Brain microvascular endothelial cell (primary cell): Measurements from ENCODE around the gene OR11G2.

Experiments
- DNase-seq: peaks from one replicate; pipeline ENCODE4 v3.0.0-alpha.2; 2020
- H3K27ac ChIP-seq: fragments of 250-450 bp; sonication (Bioruptor Pico); 2 replicates; pipeline ENCODE4 v1.5.1; 2020; ENCODE audit warnings: mild to moderate bottlenecking, moderate library complexity
- H3K27me3 ChIP-seq: fragments of 250-450 bp; sonication (Bioruptor Pico); replicated peaks from 2 replicates; pipeline ENCODE4 v1.5.1; 2020; ENCODE audit warnings: mild to moderate bottlenecking
- H3K36me3 ChIP-seq: fragments of 250-450 bp; sonication (Bioruptor Pico); replicated peaks from 2 replicates; pipeline ENCODE4 v1.5.1; 2020; ENCODE audit warnings: mild to moderate bottlenecking
- H3K4me3 ChIP-seq: 2 replicates; pipeline ENCODE4 v1.5.1; 2011; ENCODE audit warnings: low read depth, mild to moderate bottlenecking, control low read depth, low read length, moderate library complexity
- in situ Hi-C: cut with HindIII; loops from 2 replicates; pipeline ENCODE4 v1.10.0; 2017; ENCODE audit warnings: low sequenced_read_pairs, low pct_ligation_motif_present
- TF ChIP-seq, protein P1 (sequence below): IDR thresholded peaks from 2 replicates; pipeline ENCODE4 v1.5.1; 2011; ENCODE audit warnings: low read depth, mild to moderate bottlenecking, moderate library complexity, low read length, control low read depth, inconsistent platforms; ENCODE audit errors: missing control alignments

The OR11G2 gene

GRCh38 chr14:20176330-20176729, 14.4 kb upstream of the OR11G2 start:
- in situ Hi-C loops = no loop called here
- no peak overlapping the region for H3K4me3 ChIP-seq
- no peaks in the 10 kb centered on the region for H3K36me3 ChIP-seq
- H3K27me3 ChIP-seq = no peaks in the 10 kb centered on the region
- H3K27ac ChIP-seq = no peak overlapping the region
- TF ChIP-seq, protein P1, sequence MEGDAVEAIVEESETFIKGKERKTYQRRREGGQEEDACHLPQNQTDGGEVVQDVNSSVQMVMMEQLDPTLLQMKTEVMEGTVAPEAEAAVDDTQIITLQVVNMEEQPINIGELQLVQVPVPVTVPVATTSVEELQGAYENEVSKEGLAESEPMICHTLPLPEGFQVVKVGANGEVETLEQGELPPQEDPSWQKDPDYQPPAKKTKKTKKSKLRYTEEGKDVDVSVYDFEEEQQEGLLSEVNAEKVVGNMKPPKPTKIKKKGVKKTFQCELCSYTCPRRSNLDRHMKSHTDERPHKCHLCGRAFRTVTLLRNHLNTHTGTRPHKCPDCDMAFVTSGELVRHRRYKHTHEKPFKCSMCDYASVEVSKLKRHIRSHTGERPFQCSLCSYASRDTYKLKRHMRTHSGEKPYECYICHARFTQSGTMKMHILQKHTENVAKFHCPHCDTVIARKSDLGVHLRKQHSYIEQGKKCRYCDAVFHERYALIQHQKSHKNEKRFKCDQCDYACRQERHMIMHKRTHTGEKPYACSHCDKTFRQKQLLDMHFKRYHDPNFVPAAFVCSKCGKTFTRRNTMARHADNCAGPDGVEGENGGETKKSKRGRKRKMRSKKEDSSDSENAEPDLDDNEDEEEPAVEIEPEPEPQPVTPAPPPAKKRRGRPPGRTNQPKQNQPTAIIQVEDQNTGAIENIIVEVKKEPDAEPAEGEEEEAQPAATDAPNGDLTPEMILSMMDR = no peak
- DNase-seq = no peak

- in situ Hi-C loops = no loop called here
- Histone ChIP-seq H3K27ac (no peak overlapping the region), H3K4me3 (no peak overlapping the region), H3K27me3 (no peaks in the 10 kb centered on the region), H3K36me3 (no peaks in the 10 kb centered on the region)
- TF ChIP-seq, protein P1 = no peak
- DNase-seq = no peak
Observed at GRCh38 chr14:20177433-20177974, 13.2 kb upstream of the OR11G2 start.

DNA sequence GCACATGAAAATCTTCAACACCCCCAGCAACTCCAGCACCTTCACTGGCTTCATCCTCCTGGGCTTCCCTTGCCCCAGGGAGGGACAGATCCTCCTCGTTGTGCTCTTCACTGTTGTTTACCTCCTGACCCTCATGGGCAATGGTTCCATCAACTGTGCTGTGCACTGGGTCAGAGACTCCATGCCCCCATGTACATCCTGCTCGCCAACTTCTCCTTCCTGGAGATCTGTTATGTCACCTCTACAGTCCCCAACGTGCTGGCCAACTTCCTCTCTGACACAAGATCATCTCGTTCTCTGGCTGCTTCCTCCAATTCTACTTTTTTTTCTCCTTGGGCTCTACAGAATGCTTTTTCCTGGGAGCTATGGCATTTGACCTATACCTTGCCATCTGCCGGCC, 11.5 kb upstream of the OR11G2 start:
- H3K4me3 ChIP-seq = no peak overlapping the region
- TF ChIP-seq, protein P1 = no peak
- no peak overlapping the region for H3K27ac ChIP-seq
- H3K27me3 ChIP-seq = no peaks in the 10 kb centered on the region
- in situ Hi-C loops = no loop called here
- H3K36me3 ChIP-seq = no peaks in the 10 kb centered on the region
- DNase-seq = no peak

- no peak overlapping the region for H3K4me3 ChIP-seq
- no peaks in the 10 kb centered on the region for H3K27me3 ChIP-seq
- no peaks in the 10 kb centered on the region for H3K36me3 ChIP-seq
- TF ChIP-seq, protein P1 = no peak
- in situ Hi-C loops = no loop called here
- no peak for DNase-seq
- H3K27ac ChIP-seq = no peak overlapping the region
Observed at GRCh38 chr14:20179880-20180279, 10.8 kb upstream of the OR11G2 start.

- TF ChIP-seq, protein P1 = no peak
- Histone ChIP-seq H3K4me3 (no peak overlapping the region), H3K27me3 (no peaks in the 10 kb centered on the region), H3K36me3 (no peaks in the 10 kb centered on the region), H3K27ac (no peak overlapping the region)
- no peak for DNase-seq
- in situ Hi-C loops = no loop called here
Observed at GRCh38 chr14:20180486-20180885, 10.2 kb upstream of the OR11G2 start.

- no peak overlapping the region for H3K4me3 ChIP-seq
- H3K36me3 ChIP-seq = no peaks in the 10 kb centered on the region
- no peaks in the 10 kb centered on the region for H3K27me3 ChIP-seq
- H3K27ac ChIP-seq = no peak overlapping the region
- in situ Hi-C loops = no loop called here
- TF ChIP-seq, protein P1 = no peak
- DNase-seq = no peak
Observed at GRCh38 chr14:20184181-20184580, 6.5 kb upstream of the OR11G2 start.
